Esophagus squamous epithelium (tissue), 4 donors: ENCODE measurements around the gene GATAD2A.

Experiments used
- CTCF ChIP-seq, 6 experiments: fragments of 450-650 bp in 4 of 6; fragments of 200-600 bp in 2 of 6; sonication (generic) in 2 of 6; IDR thresholded peaks; one replicate each; pipeline ENCODE4 v1.5.1; 2016 to 2019; ENCODE audit warnings: antibody characterized with exemption in 6 of 6, mild to moderate bottlenecking in 4 of 6, moderate library complexity in 4 of 6
- POLR2A ChIP-seq, 4 donors: fragments of 450-650 bp; IDR thresholded peaks; one replicate each; pipeline ENCODE4 v1.6.1; 2017; ENCODE audit warnings: antibody characterized with exemption in 4 of 4, mild to moderate bottlenecking in 4 of 4, moderate library complexity in 3 of 4

- TF ChIP-seq CTCF (IDR thresholded peaks at IDR 0.05) (no peak), POLR2A (IDR thresholded peaks at IDR 0.05) (no peak)
Measured at GRCh38 chr19:19452243-19453124, 47.0 kb downstream of the GATAD2A start.
